HCT116 (cell line): ENCODE data around the gene ASCL1. TPM values are rescaled to one million over a fixed set of nuclear protein-coding genes. Genes with fewer than 3 reads are reported as not detected.

ENCODE experiments used
- ATAC-seq: fragments of 200-7000 bp; cut with Tn5 transposase; 2 replicates; pipeline ENCODE4 v1.9.1; 2020; ENCODE audit warnings: mild to moderate bottlenecking, moderate library complexity
- BruUV-seq: library from RNA; stranded (reverse); fragments of 400-500 nt; replicated peaks from 2 replicates; lab custom pipeline; 2021; lab: Mats Ljungman, UMichigan
- CTCF ChIA-PET: fragments of 300-600 bp; sonication (Branson Sonifier 250); formaldehyde crosslinking; loops from one replicate; lab custom pipeline; 2021; ENCODE audit warnings: antibody characterized with exemption; lab: Charles Lee
- POLR2A ChIA-PET: fragments of 300-600, 350-600 bp; sonication (Branson Sonifier 250); formaldehyde crosslinking; loops from one replicate; lab custom pipeline; 2021; ENCODE audit warnings: antibody characterized with exemption; lab: Charles Lee
- RAD21 ChIA-PET, 2 experiments: fragments of 300-600 bp; sonication (Branson Sonifier 250); formaldehyde crosslinking; loops; one replicate each; lab custom pipeline; 2023; ENCODE audit warnings: low total read pairs in 2 of 2; ENCODE audit not compliant: uncharacterized antibody in 2 of 2, unreplicated experiment in 2 of 2, low non-redundant PET in 1 of 2; lab: Charles Lee
- DNase-seq: peaks from one replicate; pipeline ENCODE4 v3.0.0-alpha.2; 2010; ENCODE audit warnings: low read depth, low spot score
- H2AFZ ChIP-seq: fragments of 200-600 bp; shearing (Covaris generic), sonication (generic); 2 replicates; pipeline ENCODE4 v1.6.1; 2017; ENCODE audit warnings: low read depth, mixed run types, mixed read lengths, antibody characterized with exemption, low read length; ENCODE audit not compliant: poor library complexity, severe bottlenecking
- H3K27ac ChIP-seq: 2 replicates; pipeline ENCODE4 v1.5.1; 2012; ENCODE audit warnings: low read depth, low read length
- H3K27me3 ChIP-seq: fragments of 200-600 bp; sonication (generic); 2 replicates; pipeline ENCODE4 v1.6.1; 2016; ENCODE audit warnings: mixed run types, low read length, mixed read lengths; ENCODE audit not compliant: insufficient read depth
- H3K36me3 ChIP-seq, 2 experiments: fragments of 200-500 bp in 1 of 2; fragments of 200-600 bp in 1 of 2; sonication (Bioruptor generic) in 1 of 2; sonication (generic) in 1 of 2; 2 replicates each; pipeline versions ENCODE4 v1.5.1 to v1.6.1; 2014 to 2016; ENCODE audit warnings: low read length in 2 of 2, inconsistent platforms in 1 of 2, mixed read lengths in 1 of 2, mixed run types in 1 of 2; ENCODE audit not compliant: insufficient read depth in 2 of 2, control insufficient read depth in 1 of 2
- H3K4me1 ChIP-seq, 2 experiments: fragments of 200-600 bp in 1 of 2; sonication (generic) in 1 of 2; 2 replicates each; pipeline versions ENCODE4 v1.5.1 to v1.6.1; 2012 to 2017; ENCODE audit warnings: low read length in 2 of 2, inconsistent platforms in 1 of 2, mild to moderate bottlenecking in 1 of 2, mixed read lengths in 1 of 2, mixed run types in 1 of 2, moderate library complexity in 1 of 2; ENCODE audit not compliant: insufficient read depth in 2 of 2, control insufficient read depth in 1 of 2
- H3K4me2 ChIP-seq: fragments of 200-600 bp; sonication (generic); 2 replicates; pipeline ENCODE4 v1.6.1; 2017; ENCODE audit warnings: mixed run types, low read length, mixed read lengths
- H3K4me3 ChIP-seq, 2 experiments: fragments of 200-600 bp in 1 of 2; sonication (generic) in 1 of 2; replicated peaks in 1 of 2; 2 replicates each; pipeline ENCODE4 v1.5.1; 2011 to 2016; ENCODE audit warnings: low read length in 2 of 2, control low read depth in 1 of 2, low read depth in 1 of 2, mild to moderate bottlenecking in 1 of 2, mixed read lengths in 1 of 2, mixed run types in 1 of 2
- H3K79me2 ChIP-seq: fragments of 200-600 bp; sonication (generic); 2 replicates; pipeline ENCODE4 v1.6.1; 2017; ENCODE audit warnings: mild to moderate bottlenecking, mixed run types, low read length, moderate library complexity, mixed read lengths; ENCODE audit not compliant: insufficient read depth
- H3K9ac ChIP-seq: fragments of 200-600 bp; sonication (generic); 2 replicates; pipeline ENCODE4 v1.6.1; 2016; ENCODE audit warnings: low read length, mixed read lengths
- H3K9me2 ChIP-seq: fragments of 200-600 bp; sonication (generic), shearing (Covaris generic); 2 replicates; pipeline ENCODE4 v1.6.1; 2017; ENCODE audit warnings: mixed run types, mild to moderate bottlenecking, moderate library complexity; ENCODE audit not compliant: insufficient read depth
- H3K9me3 ChIP-seq, 2 experiments: fragments of 200-500 bp in 1 of 2; fragments of 200-600 bp in 1 of 2; sonication (Bioruptor generic) in 1 of 2; sonication (generic) in 1 of 2; 2 replicates each; pipeline ENCODE4 v1.6.1; 2014 to 2017; ENCODE audit warnings: low read length in 2 of 2, mixed read lengths in 2 of 2, inconsistent platforms in 1 of 2, low read depth in 1 of 2, mild to moderate bottlenecking in 1 of 2, mixed run types in 1 of 2, moderate library complexity in 1 of 2; ENCODE audit not compliant: control insufficient read depth in 1 of 2, insufficient read depth in 1 of 2
- H4K20me1 ChIP-seq: fragments of 200-600 bp; sonication (generic), shearing (Covaris generic); 2 replicates; pipeline ENCODE4 v1.6.1; 2017; ENCODE audit warnings: mixed run types, mild to moderate bottlenecking, moderate library complexity; ENCODE audit not compliant: insufficient read depth
- ATF3 ChIP-seq: IDR thresholded peaks from 2 replicates; pipeline ENCODE4 v1.6.1; 2012
- CEBPB ChIP-seq: IDR thresholded peaks from 2 replicates; pipeline ENCODE4 v1.6.1; 2012; ENCODE audit warnings: low read depth
- EGR1 ChIP-seq: IDR thresholded peaks from 2 replicates; pipeline ENCODE4 v1.6.1; 2012; ENCODE audit warnings: low read depth
- ELF1 ChIP-seq: IDR thresholded peaks from 2 replicates; pipeline ENCODE4 v1.6.1; 2012; ENCODE audit warnings: low read depth, borderline replicate concordance
- EZH2 ChIP-seq: fragments of 200-600 bp; sonication (generic); IDR thresholded peaks from 2 replicates; pipeline ENCODE4 v1.6.1; 2017; ENCODE audit warnings: antibody characterized with exemption, mixed run types
- JUND ChIP-seq: IDR thresholded peaks from 2 replicates; pipeline ENCODE4 v1.6.1; 2012
- POLR2A ChIP-seq: IDR thresholded peaks from 2 replicates; pipeline ENCODE4 v1.7.0; 2011; ENCODE audit warnings: borderline replicate concordance; ENCODE audit not compliant: insufficient read depth, insufficient read length; ENCODE audit errors: extremely low read depth
- POLR2AphosphoS5 ChIP-seq: IDR thresholded peaks from 2 replicates; pipeline ENCODE4 v1.6.1; 2011; ENCODE audit warnings: mild to moderate bottlenecking, low read depth, low read length, moderate library complexity
- SIN3A ChIP-seq: IDR thresholded peaks from 2 replicates; pipeline ENCODE4 v1.6.1; 2012; ENCODE audit warnings: low read depth
- SP1 ChIP-seq: IDR thresholded peaks from 2 replicates; pipeline ENCODE4 v1.6.1; 2012; ENCODE audit warnings: low read depth
- TCF7L2 ChIP-seq: IDR thresholded peaks from 2 replicates; pipeline ENCODE4 v1.7.0; 2011; ENCODE audit warnings: borderline replicate concordance, inconsistent platforms; ENCODE audit not compliant: insufficient read depth, insufficient read length; ENCODE audit errors: extremely low read depth
- YY1 ChIP-seq: IDR thresholded peaks from 2 replicates; pipeline ENCODE4 v1.6.1; 2011; ENCODE audit warnings: low read length, low read depth, moderate library complexity, mild to moderate bottlenecking; ENCODE audit not compliant: insufficient replicate concordance; ENCODE audit errors: extremely low read depth
- ZNF274 ChIP-seq: fragments of 200-500 bp; sonication (Bioruptor generic); IDR thresholded peaks from 2 replicates; pipeline ENCODE4 v1.6.1; 2014; ENCODE audit warnings: mild to moderate bottlenecking, low read depth, low read length, inconsistent platforms
- intact Hi-C: fragments of 100-400 bp; cut with micrococcal nuclease; formaldehyde crosslinking; loops from 2 replicates; pipeline ENCODE4 v1.10.0; 2022
- total RNA-seq: library from RNA; stranded (reverse); gene quantifications from one replicate; pipeline ENCODE4 v1.2.1, GENCODE V29; 2021; ENCODE audit not compliant: unreplicated experiment
- TF ChIP-seq, protein P1 (sequence below), 3 experiments: fragments of 200-600 bp in 1 of 3; sonication (generic) in 1 of 3; IDR thresholded peaks in 2 of 3; conservative IDR thresholded peaks in 1 of 3; 2 replicates each; pipeline ENCODE4 v1.5.1; 2012 to 2017; ENCODE audit warnings: low read depth in 2 of 3, low read length in 2 of 3, antibody characterized with exemption in 1 of 3, borderline replicate concordance in 1 of 3, control low read depth in 1 of 3, mild to moderate bottlenecking in 1 of 3, mixed read lengths in 1 of 3, mixed run types in 1 of 3, moderate library complexity in 1 of 3; ENCODE audit not compliant: insufficient read depth in 1 of 3

The ASCL1 gene
- total RNA-seq, 1 experiment from 2014 or later = not detected

DNA sequence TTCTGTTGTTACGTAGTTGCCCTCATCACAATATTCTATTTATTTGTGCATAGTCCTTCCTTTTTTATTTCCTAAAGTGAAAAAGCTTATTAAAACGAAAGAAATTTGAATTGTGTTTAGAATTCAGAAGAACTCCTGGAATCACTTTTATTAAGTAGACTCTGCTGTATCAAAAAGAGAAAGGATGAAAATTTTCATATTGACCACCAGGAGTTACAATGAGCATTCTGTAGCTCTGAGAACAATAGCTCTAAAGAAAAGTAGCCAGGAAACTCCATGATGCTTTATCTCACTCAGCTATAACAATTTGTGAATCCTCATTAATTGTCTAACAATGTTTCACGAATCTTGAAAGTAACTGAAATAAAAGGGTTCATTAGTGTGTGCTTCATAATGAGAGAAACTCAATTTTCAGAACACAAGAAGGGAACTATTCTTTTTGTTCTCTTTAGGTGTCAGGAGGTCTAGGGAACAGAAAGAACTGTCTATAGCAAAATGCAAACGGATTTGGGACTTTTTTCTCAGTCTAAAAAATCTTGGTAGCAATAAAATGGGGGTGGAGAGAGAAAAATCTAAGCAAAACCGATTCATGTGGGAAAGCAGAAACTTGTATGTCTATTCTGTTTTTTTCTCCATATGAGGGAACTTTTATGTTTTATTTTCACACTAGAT is 19.3 kb downstream of the ASCL1 start:
- POLR2A ChIA-PET = no interaction called here
- no TSS peak for BruUV-seq
- TF ChIP-seq, protein P1, sequence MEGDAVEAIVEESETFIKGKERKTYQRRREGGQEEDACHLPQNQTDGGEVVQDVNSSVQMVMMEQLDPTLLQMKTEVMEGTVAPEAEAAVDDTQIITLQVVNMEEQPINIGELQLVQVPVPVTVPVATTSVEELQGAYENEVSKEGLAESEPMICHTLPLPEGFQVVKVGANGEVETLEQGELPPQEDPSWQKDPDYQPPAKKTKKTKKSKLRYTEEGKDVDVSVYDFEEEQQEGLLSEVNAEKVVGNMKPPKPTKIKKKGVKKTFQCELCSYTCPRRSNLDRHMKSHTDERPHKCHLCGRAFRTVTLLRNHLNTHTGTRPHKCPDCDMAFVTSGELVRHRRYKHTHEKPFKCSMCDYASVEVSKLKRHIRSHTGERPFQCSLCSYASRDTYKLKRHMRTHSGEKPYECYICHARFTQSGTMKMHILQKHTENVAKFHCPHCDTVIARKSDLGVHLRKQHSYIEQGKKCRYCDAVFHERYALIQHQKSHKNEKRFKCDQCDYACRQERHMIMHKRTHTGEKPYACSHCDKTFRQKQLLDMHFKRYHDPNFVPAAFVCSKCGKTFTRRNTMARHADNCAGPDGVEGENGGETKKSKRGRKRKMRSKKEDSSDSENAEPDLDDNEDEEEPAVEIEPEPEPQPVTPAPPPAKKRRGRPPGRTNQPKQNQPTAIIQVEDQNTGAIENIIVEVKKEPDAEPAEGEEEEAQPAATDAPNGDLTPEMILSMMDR (IDR thresholded peaks at IDR 0.05 in 2 of 3, conservative IDR thresholded peaks at IDR 0.05 in 1 of 3; ENCODE audit: borderline replicate concordance in 1 of 3, insufficient read depth in 1 of 3, low read depth in 2 of 3, low read length in 2 of 3) = peak in 2 of 3 experiments; percentile 15 to 26; a peak in 1 of 6 replicates
- TF ChIP-seq ZNF274 (no peak), SP1 (no peak), EGR1 (no peak)
- H3K27me3 ChIP-seq = peaks cover 10% of the 10 kb centered on the region; the same call in 1 of the 2 replicates
- no peaks in the 10 kb centered on the region for H3K9me3 ChIP-seq
- intact Hi-C loops = no loop called here
- H2AFZ ChIP-seq = no peak overlapping the region
- RAD21 ChIA-PET = no interaction called here
- ATAC-seq (no peak), DNase-seq (no peak)
- CTCF ChIA-PET = no interaction called here
- no peak overlapping the region for H3K27ac ChIP-seq
- no peaks in the 10 kb centered on the region for H3K9me2 ChIP-seq
- no peaks in the 10 kb centered on the region for H3K79me2 ChIP-seq
- H3K9ac ChIP-seq = no peak overlapping the region
- H3K4me2 ChIP-seq = no peak overlapping the region
- no peaks in the 10 kb centered on the region for H3K4me1 ChIP-seq
- no peaks in the 10 kb centered on the region for H4K20me1 ChIP-seq
- H3K4me3 ChIP-seq = no peak overlapping the region
- no peaks in the 10 kb centered on the region for H3K36me3 ChIP-seq

GRCh38 chr12:102977945-102978706 is 20.7 kb downstream of the ASCL1 start:
- no peak overlapping the region for H3K9ac ChIP-seq
- no peak overlapping the region for H3K27ac ChIP-seq
- no peaks in the 10 kb centered on the region for H3K9me3 ChIP-seq
- ATAC-seq (no peak), DNase-seq (no peak)
- ChIA-PET POLR2A (no interaction called here), CTCF (no interaction called here), RAD21 (no interaction called here)
- no peak overlapping the region for H2AFZ ChIP-seq
- H3K4me1 ChIP-seq = no peaks in the 10 kb centered on the region
- H3K4me3 ChIP-seq = no peak overlapping the region
- no peaks in the 10 kb centered on the region for H4K20me1 ChIP-seq
- no peaks in the 10 kb centered on the region for H3K9me2 ChIP-seq
- 0 out of 2 replicates have a peak, but pooled peaks cover 6% of the 10 kb centered on the region for H3K27me3 ChIP-seq
- BruUV-seq = no TSS peak
- H3K36me3 ChIP-seq = no peaks in the 10 kb centered on the region
- no peak overlapping the region for H3K4me2 ChIP-seq
- no peaks in the 10 kb centered on the region for H3K79me2 ChIP-seq
- intact Hi-C loops = no loop called here
- no peak for TF ChIP-seq JUND
- no peak for TF ChIP-seq ATF3
- TF ChIP-seq YY1 = no peak
- no peak for TF ChIP-seq SIN3A
- no peak for TF ChIP-seq EZH2
- no peak for TF ChIP-seq POLR2A
- TF ChIP-seq CEBPB = no peak
- TF ChIP-seq ELF1 = no peak
- TF ChIP-seq TCF7L2 = no peak
- no peak for TF ChIP-seq POLR2AphosphoS5
